ENCODE data around the gene KRT26.

KRT26 gene

GRCh38 chr17:40809721-40810421 lies 37.9 kb upstream of the KRT26 start:
- TF ChIP-seq POLR2A (IDR thresholded peaks at IDR 0.05; ENCODE audit: low read depth, low read length), result no peak
- FAIRE-seq, result no peak
- DNase-seq (ENCODE audit: insufficient read length, low spot score), result no peak

GRCh38 chr17:40806131-40806530 lies 34.1 kb upstream of the KRT26 start:
- TF ChIP-seq POLR2A (IDR thresholded peaks at IDR 0.05; ENCODE audit: low read depth, low read length), result no peak
- FAIRE-seq (no peak), DNase-seq (ENCODE audit: insufficient read length, low spot score) (no peak)

GRCh38 chr17:40803617-40804082 lies 31.6 kb upstream of the KRT26 start:
- FAIRE-seq (peak; percentile 64), DNase-seq (ENCODE audit: insufficient read length, low spot score) (peak; percentile 73)
- no peak for TF ChIP-seq POLR2A (IDR thresholded peaks at IDR 0.05; ENCODE audit: low read depth, low read length)

- no peak for DNase-seq (ENCODE audit: insufficient read length, low spot score)
- no peak for FAIRE-seq
- TF ChIP-seq POLR2A (IDR thresholded peaks at IDR 0.05; ENCODE audit: low read depth, low read length), result no peak
Observed at GRCh38 chr17:40801157-40801556, 29.2 kb upstream of the KRT26 start.

DNA sequence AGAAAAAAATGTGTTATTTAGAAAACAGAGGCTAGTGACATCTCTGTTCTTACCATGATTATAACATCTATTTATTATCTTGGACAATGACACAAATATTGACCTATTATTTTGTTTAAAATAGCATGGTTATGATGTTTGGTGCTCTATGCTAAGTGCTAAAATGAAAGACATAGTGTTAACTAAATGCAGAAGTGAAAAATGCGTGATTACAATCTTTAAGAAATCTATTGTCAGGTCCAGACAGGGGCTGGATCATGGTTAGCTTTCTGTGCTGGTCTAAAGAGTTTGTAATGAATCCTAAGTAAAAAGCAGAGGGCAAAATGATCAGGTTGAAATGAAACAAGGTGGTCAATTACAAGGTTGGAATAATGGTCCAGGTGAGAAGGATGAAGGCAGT lies 28.4 kb upstream of the KRT26 start:
- no peak for DNase-seq (ENCODE audit: insufficient read length, low spot score)
- TF ChIP-seq POLR2A (IDR thresholded peaks at IDR 0.05; ENCODE audit: low read depth, low read length), result no peak
- FAIRE-seq, result no peak

DNA sequence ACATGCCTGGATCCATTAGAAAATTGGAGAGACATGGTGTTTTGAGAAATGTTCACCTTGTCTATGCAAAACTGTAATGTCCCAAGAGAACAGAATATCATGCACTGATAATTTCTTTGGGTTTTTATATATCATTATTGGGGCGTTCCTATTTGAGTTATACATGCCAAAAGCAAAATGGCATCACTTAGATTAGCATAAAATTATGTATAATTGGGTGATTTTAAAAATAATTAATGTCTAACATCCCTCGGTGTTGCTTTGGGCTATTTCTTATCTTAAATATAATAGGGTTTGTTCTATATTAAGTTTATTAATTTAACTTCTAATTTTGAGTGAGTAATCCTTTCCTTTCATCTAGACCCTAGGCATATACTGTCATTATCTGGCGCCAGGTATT lies 27.9 kb upstream of the KRT26 start, which contains the start of gene KRT28:
TSS of gene KRT28 (minus strand) at position 101 of the 400 bp plus-strand sequence. CDS start at position 35, 66 bp downstream.
- FAIRE-seq, result no peak
- DNase-seq (ENCODE audit: insufficient read length, low spot score), result no peak
- TF ChIP-seq POLR2A (IDR thresholded peaks at IDR 0.05; ENCODE audit: low read depth, low read length), result no peak

DNA sequence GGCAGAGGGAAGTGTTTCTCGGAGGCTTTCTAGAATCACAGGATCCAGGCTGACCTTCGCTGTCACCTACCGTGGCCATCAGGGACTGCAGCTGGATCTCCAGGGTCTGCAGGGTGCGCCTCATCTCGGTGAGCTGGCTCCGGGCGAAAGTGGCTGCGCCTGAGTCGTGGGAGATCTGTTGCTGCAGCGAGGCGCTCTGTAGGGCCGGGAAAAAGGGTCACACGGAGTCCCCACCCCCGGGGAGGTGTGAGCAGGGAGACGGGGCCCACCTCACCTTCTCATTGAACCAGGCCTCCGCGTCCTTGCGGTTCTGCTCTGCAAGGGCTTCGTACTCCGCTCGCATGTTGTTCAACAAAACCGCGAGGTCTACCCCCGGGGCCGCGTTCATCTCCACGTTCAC lies 24.8 kb upstream of the KRT26 start:
- FAIRE-seq, result no peak
- TF ChIP-seq POLR2A (IDR thresholded peaks at IDR 0.05; ENCODE audit: low read depth, low read length), result no peak
- DNase-seq (ENCODE audit: insufficient read length, low spot score), result no peak

DNA sequence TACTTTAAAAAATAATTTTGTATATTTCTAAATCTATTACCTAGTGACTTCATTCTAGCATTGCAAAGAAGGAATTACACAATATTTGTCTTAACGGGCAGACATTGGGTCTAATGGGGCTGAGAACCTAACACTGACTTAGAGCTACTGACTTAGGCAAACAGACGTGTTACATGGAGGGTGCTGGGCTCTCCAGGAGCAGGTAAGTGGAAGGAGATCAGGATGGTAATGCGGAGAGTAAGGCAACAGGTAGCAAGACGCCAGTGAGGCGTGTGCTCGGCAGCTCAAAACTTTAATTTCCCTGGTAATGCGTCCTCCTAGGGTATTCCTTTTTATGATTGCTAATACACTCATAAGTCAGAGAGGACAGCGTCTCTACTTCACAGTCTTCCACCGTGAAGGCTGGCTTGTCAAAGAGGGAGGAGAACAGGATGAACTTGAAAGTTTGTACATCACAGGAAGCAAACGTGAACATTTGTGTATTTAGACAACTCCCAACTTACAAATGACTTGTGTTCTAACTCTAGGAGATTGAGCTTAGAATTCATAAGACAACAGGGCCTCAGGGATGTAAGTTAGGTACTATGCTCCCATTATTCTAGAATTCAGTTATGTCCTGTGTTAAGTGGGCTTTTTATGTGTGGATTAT lies 23.1 kb upstream of the KRT26 start:
- TF ChIP-seq POLR2A (IDR thresholded peaks at IDR 0.05; ENCODE audit: low read depth, low read length), result no peak
- DNase-seq (ENCODE audit: insufficient read length, low spot score) (no peak), FAIRE-seq (no peak)

GRCh38 chr17:40794466-40794865 lies 22.5 kb upstream of the KRT26 start:
- DNase-seq (ENCODE audit: insufficient read length, low spot score), result no peak
- no peak for FAIRE-seq
- TF ChIP-seq POLR2A (IDR thresholded peaks at IDR 0.05; ENCODE audit: low read depth, low read length), result no peak

DNA sequence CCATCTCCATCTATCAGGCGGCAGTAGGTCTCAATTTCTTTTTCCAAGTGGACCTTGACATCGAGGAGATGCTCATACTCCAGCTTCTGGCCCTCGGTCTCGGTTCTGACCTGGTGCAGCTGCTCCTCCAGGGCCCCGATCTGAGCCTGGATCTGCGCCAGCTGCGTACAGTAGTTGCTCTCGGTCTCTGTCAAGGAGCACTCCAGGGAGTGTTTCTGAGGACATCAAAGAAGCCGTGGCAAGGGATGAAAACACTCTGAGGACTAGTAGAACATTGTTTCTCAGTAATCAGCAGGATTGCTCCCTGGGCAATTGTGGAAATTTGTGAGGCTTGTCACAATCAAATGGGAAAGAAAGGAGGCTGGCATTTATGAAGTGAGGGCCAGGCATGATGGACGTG lies 21.8 kb upstream of the KRT26 start:
- no peak for DNase-seq (ENCODE audit: insufficient read length, low spot score)
- no peak for TF ChIP-seq POLR2A (IDR thresholded peaks at IDR 0.05; ENCODE audit: low read depth, low read length)
- FAIRE-seq, result no peak

DNA sequence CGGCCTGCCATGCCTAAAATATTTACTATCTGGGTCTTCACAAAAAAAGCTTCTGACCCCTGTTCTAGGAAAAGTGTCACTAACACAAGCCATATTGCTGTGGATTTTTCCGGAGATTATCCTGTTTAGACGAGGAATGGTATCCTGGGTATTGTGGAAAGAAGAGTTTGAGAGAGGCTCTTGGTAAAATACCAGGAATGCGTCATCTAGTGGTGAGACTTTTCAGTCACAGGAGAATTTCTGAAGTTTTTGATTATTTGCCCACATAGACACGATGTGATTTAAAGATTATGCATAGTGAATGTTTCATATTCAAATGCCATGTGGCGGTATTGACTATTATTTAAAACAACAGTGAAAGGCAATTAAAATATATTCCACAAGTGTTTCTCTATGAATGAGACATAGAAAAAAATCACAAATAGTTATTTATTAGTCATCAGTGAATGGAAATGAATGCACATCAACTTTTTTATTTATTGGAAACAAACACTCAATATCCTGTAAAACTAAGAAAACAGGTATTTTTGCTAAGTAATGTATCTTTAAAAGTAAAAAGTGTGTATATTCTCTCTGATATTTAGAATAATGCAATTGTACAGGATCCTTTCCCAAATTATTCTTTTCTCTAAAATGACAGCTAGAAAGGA lies 19.9 kb upstream of the KRT26 start:
- DNase-seq (ENCODE audit: insufficient read length, low spot score) (no peak), FAIRE-seq (no peak)
- no peak for TF ChIP-seq POLR2A (IDR thresholded peaks at IDR 0.05; ENCODE audit: low read depth, low read length)

GRCh38 chr17:40791111-40791510 lies 19.1 kb upstream of the KRT26 start:
- no peak for FAIRE-seq
- no peak for DNase-seq (ENCODE audit: insufficient read length, low spot score)
- TF ChIP-seq POLR2A (IDR thresholded peaks at IDR 0.05; ENCODE audit: low read depth, low read length), result no peak

- TF ChIP-seq POLR2A (IDR thresholded peaks at IDR 0.05; ENCODE audit: low read depth, low read length), result no peak
- DNase-seq (ENCODE audit: insufficient read length, low spot score) (no peak), FAIRE-seq (no peak)
Observed at GRCh38 chr17:40782450-40782849, 10.4 kb upstream of the KRT26 start, which contains the start of gene KRT27. KRT27 (minus strand) TSS chr17:40782550; CDS start chr17:40782493, 57 bp downstream.

DNA sequence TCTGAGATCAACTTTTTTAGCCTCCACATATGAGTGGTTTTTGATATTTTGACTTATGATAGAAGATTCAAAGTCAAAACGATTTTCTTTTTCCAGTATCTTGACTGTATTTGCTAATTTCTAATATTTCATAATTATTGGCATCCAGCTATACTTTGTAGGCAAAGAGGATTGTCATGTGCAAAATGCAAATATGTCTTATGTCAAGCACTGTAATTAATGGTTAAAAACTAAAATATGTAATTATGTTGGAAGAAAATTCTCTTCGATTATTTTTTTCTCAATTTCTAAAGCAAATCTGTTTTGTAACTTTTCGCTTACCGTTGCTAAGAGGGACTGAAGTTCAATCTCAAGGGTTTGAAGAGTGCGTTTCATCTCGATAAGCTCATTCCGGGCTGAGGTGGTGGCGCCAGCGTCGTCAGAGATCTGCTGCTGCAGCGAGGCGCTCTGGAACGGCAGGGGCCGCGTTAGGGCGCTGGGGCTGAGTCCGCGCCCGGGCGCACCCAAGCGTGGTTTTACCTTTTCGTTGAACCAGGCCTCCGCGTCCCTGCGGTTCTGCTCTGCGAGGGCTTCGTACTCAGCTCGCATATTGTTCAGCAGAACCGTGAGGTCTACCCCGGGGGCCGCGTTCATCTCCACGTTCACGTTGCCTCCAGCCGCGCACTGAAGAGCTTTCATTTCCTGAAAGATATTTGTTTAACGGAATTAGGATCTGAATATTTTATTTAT lies 7.3 kb upstream of the KRT26 start:
- DNase-seq (ENCODE audit: insufficient read length, low spot score) (no peak), FAIRE-seq (no peak)
- no peak for TF ChIP-seq POLR2A (IDR thresholded peaks at IDR 0.05; ENCODE audit: low read depth, low read length)
